Spleen (tissue), 11 donors: ENCODE data around the gene PLEKHA1. TPM values are rescaled to one million over a fixed set of nuclear protein-coding genes. Genes with fewer than 3 reads are reported as not detected.

Source experiments
- DNase-seq: peaks from one replicate; pipeline ENCODE4 v3.0.0-alpha.2; 2020
- H3K27ac ChIP-seq, 8 donors: fragments of 200-600 bp; sonication (generic) in 7 of 8; 1 replicate in 4 of 8; 2 replicates in 4 of 8; pipeline versions ENCODE4 v1.5.0 to v1.8.0; 2016 to 2021; ENCODE audit warnings: inconsistent platforms in 4 of 8, mild to moderate bottlenecking in 4 of 8, moderate library complexity in 1 of 8
- H3K27me3 ChIP-seq, 7 donors: fragments of 200-600 bp; sonication (generic) in 6 of 7; replicated peaks in 1 of 7; 1 replicate in 4 of 7; 2 replicates in 3 of 7; pipeline versions ENCODE4 v1.5.0 to v1.8.0; 2016 to 2021; ENCODE audit warnings: inconsistent platforms in 3 of 7, mild to moderate bottlenecking in 1 of 7
- H3K36me3 ChIP-seq, 6 donors: fragments of 200-600 bp; sonication (generic) in 5 of 6; 1 replicate in 4 of 6; 2 replicates in 2 of 6; pipeline versions ENCODE4 v1.5.0 to v1.8.0; 2016 to 2021; ENCODE audit warnings: inconsistent platforms in 2 of 6
- H3K4me1 ChIP-seq, 6 donors: fragments of 200-600 bp; sonication (generic) in 5 of 6; 1 replicate in 3 of 6; 2 replicates in 3 of 6; pipeline versions ENCODE4 v1.5.0 to v1.8.0; 2016 to 2021; ENCODE audit warnings: inconsistent platforms in 3 of 6
- H3K4me3 ChIP-seq, 8 donors: fragments of 200-600 bp; sonication (generic) in 7 of 8; 1 replicate in 4 of 8; 2 replicates in 4 of 8; pipeline versions ENCODE4 v1.5.0 to v1.8.0; 2016 to 2021; ENCODE audit warnings: inconsistent platforms in 4 of 8, mild to moderate bottlenecking in 4 of 8, moderate library complexity in 2 of 8
- H3K9me3 ChIP-seq, 8 donors: fragments of 200-600 bp; sonication (generic) in 7 of 8; 1 replicate in 4 of 8; 2 replicates in 4 of 8; pipeline versions ENCODE4 v1.5.0 to v1.8.0; 2016 to 2021; ENCODE audit warnings: inconsistent platforms in 4 of 8
- CTCF ChIP-seq, 11 experiments: fragments of 200-600 bp in 7 of 11; fragments of 450-650 bp in 4 of 11; sonication (generic) in 4 of 11; IDR thresholded peaks in 8 of 11; conservative IDR thresholded peaks in 3 of 11; 1 replicate in 7 of 11; 2 replicates in 4 of 11; pipeline versions ENCODE4 v1.4.0 to v1.8.0; 2016 to 2021; ENCODE audit warnings: antibody characterized with exemption in 11 of 11, inconsistent platforms in 4 of 11, mild to moderate bottlenecking in 1 of 11
- POLR2A ChIP-seq, 3 donors: fragments of 450-650 bp; IDR thresholded peaks; one replicate each; pipeline ENCODE4 v1.5.1; 2017; ENCODE audit warnings: antibody characterized with exemption in 3 of 3, mild to moderate bottlenecking in 1 of 3
- POLR2AphosphoS5 ChIP-seq, 3 donors: sonication (generic); formaldehyde crosslinking; IDR thresholded peaks; one replicate each; pipeline ENCODE4 v1.5.1; 2017; ENCODE audit warnings: antibody characterized with exemption in 3 of 3
- WGBS, 5 donors: extraction: QIAGEN DNeasy Blood & Tissue Kit in 3 of 5; methylation state at CpG; one replicate each; pipeline versions ENCODE4 v1.1.5 to v1.1.7; 2013 to 2018; 5-methylcytosine and 5-hydroxymethylcytosine counted together
- intact Hi-C: fragments of 100-400 bp; cut with DNase I; formaldehyde crosslinking; loops from one replicate; pipeline ENCODE4 v1.15.0; 2023; ENCODE audit warnings: low total_unique reads
- polyA plus RNA-seq, 3 donors: library from polyadenylated mRNA; stranded (reverse); fragments of 200-250 nt; gene quantifications; one replicate each; pipeline ENCODE4 v1.2.1, GENCODE V29; 2013
- total RNA-seq, 7 donors: library from RNA; depleted of rRNA in 3 of 7; stranded (reverse); fragments of >200 nt in 3 of 7; fragmentation: NEBNext Ultra II Directional in 4 of 7; extraction: Animal tissue kit (Norgen Biotek cat#: 25700) in 4 of 7; gene quantifications; one replicate each; pipeline versions ENCODE4 v1.1.0 to v1.2.1, GENCODE V29; 2016 to 2021
- donor health status: healthy with polysubstance abuse.
- donor health status: DM: no; HTN: no; CAD: no; lungs with moderate emphysema.
- donor health status: DM: no; HTN: no; CAD: no.
- donor health status: Bipolar disorder and iron deficiency.
- donor health status: healthy.
- donor health status: DM: no; HTN: no; CAD: no.
- donor health status: DM: yes; HTN: yes; CAD: no.

The PLEKHA1 gene
- total and polyA plus RNA-seq, 10 donors, result 7.9 to 31.1 (median 22.1) TPM

- WGBS, 5 donors, result 61 to 71% (median 66%) methylated on average over 12 to 13 of the region's 13 CpGs
- DNase-seq, result no peak
- intact Hi-C loops, result no loop called here
Observed at GRCh38 chr10:122368502-122369254, 5.8 kb upstream of the PLEKHA1 start.

GRCh38 chr10:122373108-122373507, 1.4 kb upstream of the PLEKHA1 start:
- DNase-seq, result no peak
- Histone ChIP-seq H3K36me3 (no peaks in the 10 kb centered on the region), H3K9me3 (no peaks in the 10 kb centered on the region), H3K27ac (no peak overlapping the region), H3K4me1 (peaks cover 11 to 40% (median 27%) of the 10 kb centered on the region in 6 donors), H3K4me3 (no peak overlapping the region), H3K27me3 (peaks cover 0 to 34% (median 0%) of the 10 kb centered on the region in 7 donors)
- TF ChIP-seq CTCF (IDR thresholded peaks at IDR 0.05 in 8 of 11, conservative IDR thresholded peaks at IDR 0.05 in 3 of 11) (no peak), POLR2AphosphoS5 (IDR thresholded peaks at IDR 0.05) (no peak), POLR2A (IDR thresholded peaks at IDR 0.05) (no peak)
- intact Hi-C loops, result no loop called here
- 77 to 86% (median 82%) methylated on average over 4 of the region's 4 CpGs for WGBS, 5 donors

More at GRCh38 chr10:122368502-122369254, 5.8 kb upstream of the PLEKHA1 start:
- TF ChIP-seq CTCF (IDR thresholded peaks at IDR 0.05 in 8 of 11, conservative IDR thresholded peaks at IDR 0.05 in 3 of 11), result no peak
- no peak for TF ChIP-seq POLR2AphosphoS5 (IDR thresholded peaks at IDR 0.05)
- TF ChIP-seq POLR2A (IDR thresholded peaks at IDR 0.05), result no peak
- H3K4me1 ChIP-seq, result peaks cover 0 to 4% (median 4%) of the 10 kb centered on the region in 6 donors
- peaks cover 0 to 35% (median 0%) of the 10 kb centered on the region in 7 donors for H3K27me3 ChIP-seq
- peaks cover 0 to 9% (median 0%) of the 10 kb centered on the region in 8 donors for H3K9me3 ChIP-seq
- no peaks in the 10 kb centered on the region for H3K36me3 ChIP-seq
- no peak overlapping the region for H3K4me3 ChIP-seq
- H3K27ac ChIP-seq, result no peak overlapping the region

- no peaks in the 10 kb centered on the region for H3K9me3 ChIP-seq
- no peak for TF ChIP-seq POLR2AphosphoS5 (IDR thresholded peaks at IDR 0.05)
- no peak for TF ChIP-seq POLR2A (IDR thresholded peaks at IDR 0.05)
- H3K27me3 ChIP-seq, result peaks cover 0 to 28% (median 0%) of the 10 kb centered on the region in 7 donors
- DNase-seq, result no peak
- H3K36me3 ChIP-seq, result no peaks in the 10 kb centered on the region
- H3K4me1 ChIP-seq, result peaks cover 11 to 40% (median 27%) of the 10 kb centered on the region in 6 donors
- peak overlapping the region in 6 of 8 donors; percentile 9 to 99 (median 96) for H3K27ac ChIP-seq
- H3K4me3 ChIP-seq, result peak overlapping the region; percentile 14 to 98 (median 82)
- 9 to 22% (median 16%) methylated on average over 13 of the region's 13 CpGs for WGBS, 5 donors
- intact Hi-C loops, result no loop called here
Observed at GRCh38 chr10:122373721-122374120, 787 bp upstream of the PLEKHA1 start.

GRCh38 chr10:122374859-122375678, 561 bp downstream of the PLEKHA1 start:
- TF ChIP-seq CTCF (IDR thresholded peaks at IDR 0.05 in 8 of 11, conservative IDR thresholded peaks at IDR 0.05 in 3 of 11) (no peak), POLR2AphosphoS5 (IDR thresholded peaks at IDR 0.05) (peak; percentile 25 to 61 (median 43)), POLR2A (IDR thresholded peaks at IDR 0.05) (no peak)
- peak; percentile 92 for DNase-seq
- no peaks in the 10 kb centered on the region for H3K9me3 ChIP-seq
- peaks cover 11 to 40% (median 27%) of the 10 kb centered on the region in 6 donors for H3K4me1 ChIP-seq
- peak overlapping the region; percentile 90 to 99 (median 94) for H3K27ac ChIP-seq
- H3K4me3 ChIP-seq, result peak overlapping the region; percentile 60 to 98 (median 82)
- H3K27me3 ChIP-seq, result peaks cover 0 to 28% (median 0%) of the 10 kb centered on the region in 7 donors
- intact Hi-C loops, result no loop called here
- no peaks in the 10 kb centered on the region for H3K36me3 ChIP-seq
- whole genome bisulfite sequencing, 5 donors, result 0 to 4% (median 1%) methylated on average over 23 to 89 of the region's 89 CpGs
